Activated CD4-positive, alpha-beta T cell treated with anti-CD3 and anti-CD28 coated beads, Interleukin-2, amount 50 U/mL, for 4 hours (primary cell): ENCODE data around the gene CRYBB1.

Experiments used
- DNase-seq, 2 experiments: peaks; one replicate each; pipeline ENCODE4 v3.0.0-alpha.2; 2020

Gene CRYBB1

GRCh38 chr22:26574001-26574723 lies 43.7 kb downstream of the CRYBB1 start:
- no peak for DNase-seq

GRCh38 chr22:26573026-26573662 lies 44.7 kb downstream of the CRYBB1 start:
- DNase-seq: no peak

DNA sequence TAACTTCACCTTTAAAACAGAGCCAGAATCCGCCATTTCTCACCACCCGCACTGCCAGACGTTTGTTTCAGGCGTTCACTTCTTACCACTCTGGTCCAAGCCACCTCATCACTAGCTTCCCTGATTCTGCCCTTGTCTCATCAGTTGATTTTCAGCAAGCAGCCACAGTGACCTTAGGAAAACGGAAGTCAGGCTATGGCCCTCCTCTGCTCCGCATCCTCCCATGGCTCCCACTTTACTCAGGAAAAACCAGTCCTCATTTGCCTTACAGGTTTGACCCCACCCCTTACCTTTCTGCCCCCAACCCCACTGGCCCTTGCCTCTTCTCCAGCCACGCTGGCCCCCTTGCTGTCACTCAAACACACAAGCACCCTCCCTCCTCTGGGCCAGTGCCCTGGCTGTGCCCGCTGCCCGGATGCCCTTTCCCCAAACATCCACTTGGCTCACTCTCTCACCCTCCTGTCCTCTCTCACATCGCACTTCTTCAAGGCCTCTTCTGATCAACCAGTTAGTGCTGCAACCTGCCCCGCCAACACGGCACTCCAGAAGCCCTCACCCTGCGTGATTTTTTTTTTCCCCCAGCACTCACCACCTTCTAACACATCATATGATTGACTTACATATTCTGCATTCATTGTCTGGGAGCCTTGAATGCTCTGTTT lies 46.8 kb downstream of the CRYBB1 start:
- DNase-seq: no peak

DNA sequence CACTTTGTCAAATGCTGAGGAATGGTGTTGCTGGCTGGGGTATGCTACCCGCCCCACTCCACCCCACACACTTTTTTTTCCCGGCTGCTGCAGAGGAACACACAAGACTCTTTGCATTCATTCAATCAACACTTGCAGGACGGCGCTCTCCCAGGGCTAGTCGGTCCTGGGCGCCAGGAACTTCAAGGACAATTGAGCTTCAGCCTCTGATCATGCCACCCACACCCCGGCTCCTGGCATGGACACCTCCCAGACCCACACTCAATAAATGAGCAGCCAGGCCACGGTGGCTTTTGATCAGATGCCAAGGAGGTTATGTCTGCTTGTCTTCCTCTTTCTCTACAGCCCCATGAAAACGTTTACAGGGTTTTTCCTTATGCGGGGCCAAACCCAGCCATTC lies 47.7 kb downstream of the CRYBB1 start:
- no peak for DNase-seq

GRCh38 chr22:26568207-26568706 lies 49.6 kb downstream of the CRYBB1 start:
- DNase-seq: no peak

GRCh38 chr22:26567610-26568009 lies 50.2 kb downstream of the CRYBB1 start:
- DNase-seq: no peak

DNA sequence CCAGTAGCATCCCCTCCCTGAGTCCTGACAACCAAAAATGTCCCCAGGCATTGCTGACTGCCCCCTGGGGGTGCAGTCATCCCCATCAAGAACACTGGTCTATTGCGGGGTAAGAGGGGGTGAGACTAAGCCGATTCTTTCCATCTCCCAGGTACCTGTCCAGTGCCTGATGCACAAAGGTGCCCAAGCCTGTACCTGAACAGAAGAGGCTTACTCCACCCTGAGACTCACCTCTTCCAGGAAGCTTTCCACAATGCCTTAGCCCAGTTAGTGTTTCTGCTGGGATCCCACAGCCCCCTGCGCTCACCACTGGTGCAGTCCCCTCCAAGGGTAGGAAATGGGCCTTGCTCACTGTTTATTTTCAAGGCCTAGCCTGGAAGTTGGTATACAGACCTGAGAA lies 50.8 kb downstream of the CRYBB1 start:
- no peak for DNase-seq

DNA sequence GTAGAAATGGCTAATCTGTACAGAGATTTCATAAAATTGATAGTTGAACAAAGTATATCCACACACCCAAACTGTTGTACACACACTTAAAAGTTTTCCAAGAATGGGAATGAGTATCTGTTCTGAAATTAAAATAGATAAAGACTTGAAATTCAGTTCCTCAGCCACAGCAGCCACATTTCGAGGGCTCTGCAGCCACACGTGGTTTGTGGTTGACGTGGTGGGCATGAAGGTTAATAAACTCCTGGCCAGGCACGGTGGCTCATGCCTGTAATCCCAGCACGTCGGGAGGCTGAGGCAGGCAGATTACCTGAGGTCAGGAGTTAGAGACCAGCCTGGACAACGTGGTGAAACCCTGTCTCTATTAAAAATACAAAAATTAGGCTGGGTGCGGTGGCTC lies 51.9 kb downstream of the CRYBB1 start:
- no peak for DNase-seq

DNA sequence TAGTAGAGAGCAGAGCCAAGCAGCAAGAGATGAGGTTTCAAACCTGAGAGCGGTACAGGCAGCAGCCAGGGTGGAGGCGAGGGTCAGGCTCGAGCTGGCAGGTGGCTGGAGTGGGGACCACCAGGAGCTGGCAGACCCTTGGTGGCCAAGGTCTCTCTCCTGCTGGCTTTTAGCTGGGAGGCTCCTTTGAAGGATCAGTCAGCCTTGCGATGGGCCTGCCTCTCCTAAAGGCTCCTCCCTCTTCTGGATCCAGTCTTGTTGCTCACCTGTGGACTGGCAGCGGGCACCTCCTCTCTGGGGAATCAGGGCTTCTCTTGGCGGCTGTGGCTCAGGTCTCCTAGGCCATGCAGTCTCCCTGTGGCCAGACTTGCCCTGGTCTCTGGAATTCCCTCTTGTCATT lies 52.6 kb downstream of the CRYBB1 start:
- DNase-seq: no peak

DNA sequence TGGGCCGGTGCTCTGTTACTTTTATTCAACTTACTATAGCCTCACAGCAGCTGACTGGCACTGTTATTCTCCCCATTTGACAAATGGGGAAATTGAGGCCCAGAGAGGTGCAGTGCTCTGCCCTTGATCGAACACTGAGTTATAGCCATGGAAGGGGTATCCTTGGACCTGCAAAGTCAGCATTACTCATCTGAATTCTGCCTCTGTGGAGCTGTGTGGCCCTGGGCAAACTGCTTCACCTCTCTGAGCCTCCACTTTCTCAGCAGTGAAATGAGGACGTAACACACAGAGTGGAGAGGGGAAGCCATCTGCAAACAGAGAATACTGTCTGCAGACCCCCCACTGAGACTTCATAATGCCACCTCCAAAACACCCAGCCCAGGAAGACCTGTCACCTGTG lies 53.2 kb downstream of the CRYBB1 start:
- DNase-seq: no peak

- no peak for DNase-seq
Measured at GRCh38 chr22:26564181-26564580, 53.6 kb downstream of the CRYBB1 start.

DNA sequence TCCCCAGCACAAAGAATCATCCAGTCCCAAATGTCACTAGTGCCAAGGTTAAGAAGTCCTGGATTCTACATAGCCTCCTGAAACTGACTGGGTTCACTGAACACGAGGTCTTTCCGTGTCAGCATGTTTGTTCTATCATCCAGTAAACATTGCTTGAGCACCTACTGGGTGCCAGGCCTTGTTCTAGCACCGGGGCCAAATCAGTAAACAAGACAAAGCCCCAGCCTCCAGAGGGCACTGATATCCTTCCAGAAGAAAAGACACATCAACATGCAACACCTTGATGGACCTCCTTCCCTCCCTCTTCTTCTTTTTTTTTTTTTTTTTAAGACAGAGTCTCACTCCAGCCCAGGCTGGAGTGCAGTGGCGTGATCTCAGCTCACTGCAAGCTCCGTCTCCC lies 54.8 kb downstream of the CRYBB1 start:
- no peak for DNase-seq

DNA sequence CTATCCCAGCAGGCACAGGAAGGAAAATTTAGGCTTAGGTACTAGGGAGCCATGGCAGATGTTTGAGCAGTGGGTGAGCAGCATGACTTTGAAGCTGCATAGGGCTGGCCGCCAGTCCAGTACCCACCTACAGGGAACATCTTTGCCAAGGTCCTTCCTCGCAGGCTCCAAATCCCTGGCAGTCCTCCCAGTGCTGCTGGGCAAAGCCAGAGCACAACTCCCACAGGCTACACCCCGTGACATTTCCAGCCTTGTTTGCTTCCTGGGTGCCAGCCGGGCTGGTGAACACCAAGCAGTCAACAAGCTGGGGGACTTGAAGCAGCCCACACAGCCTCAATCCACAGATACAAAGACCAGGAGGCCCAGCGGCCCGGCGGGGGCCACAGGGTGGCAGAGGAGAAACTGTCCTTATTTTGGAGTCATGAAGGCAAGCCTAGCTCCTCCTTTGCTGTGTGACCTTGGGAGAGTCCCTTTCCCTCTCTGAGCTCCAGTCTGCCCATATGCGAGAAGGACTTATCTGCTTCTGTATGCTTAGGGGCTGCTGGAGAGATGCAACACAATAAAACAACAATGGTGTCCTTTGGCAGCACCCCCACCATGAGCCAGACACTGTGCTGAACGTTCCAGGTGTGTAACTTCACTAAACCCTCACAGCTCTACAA lies 55.9 kb downstream of the CRYBB1 start:
- DNase-seq: no peak

DNA sequence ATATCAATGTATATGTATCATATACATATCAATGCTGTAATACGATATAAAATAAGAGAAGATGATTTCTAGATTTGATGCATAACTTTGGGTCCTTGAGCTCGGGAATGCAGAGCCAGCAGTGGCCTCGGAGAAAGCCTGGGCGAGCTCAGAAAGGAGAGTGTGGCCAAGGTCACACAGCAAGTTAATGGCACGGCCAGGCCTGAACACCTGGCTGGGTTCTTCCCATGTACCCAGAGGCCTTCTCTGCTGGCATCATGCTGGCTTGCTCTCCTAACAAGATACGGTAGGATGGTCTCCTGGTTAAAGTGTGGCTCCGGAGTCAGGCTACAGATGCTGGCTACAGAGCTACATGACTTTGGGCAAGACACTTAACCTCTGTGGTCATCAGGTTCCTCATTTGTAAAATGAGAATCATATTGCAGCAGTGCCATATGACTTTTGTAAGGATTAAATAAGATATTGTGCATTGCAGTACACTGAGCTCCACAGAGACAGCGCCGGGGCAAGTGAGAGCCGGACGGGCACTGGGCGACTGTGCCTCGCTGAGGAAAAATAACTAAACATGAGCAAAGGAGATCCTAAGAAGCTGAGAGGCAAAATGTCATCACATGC lies 57.8 kb downstream of the CRYBB1 start:
- no peak for DNase-seq

DNA sequence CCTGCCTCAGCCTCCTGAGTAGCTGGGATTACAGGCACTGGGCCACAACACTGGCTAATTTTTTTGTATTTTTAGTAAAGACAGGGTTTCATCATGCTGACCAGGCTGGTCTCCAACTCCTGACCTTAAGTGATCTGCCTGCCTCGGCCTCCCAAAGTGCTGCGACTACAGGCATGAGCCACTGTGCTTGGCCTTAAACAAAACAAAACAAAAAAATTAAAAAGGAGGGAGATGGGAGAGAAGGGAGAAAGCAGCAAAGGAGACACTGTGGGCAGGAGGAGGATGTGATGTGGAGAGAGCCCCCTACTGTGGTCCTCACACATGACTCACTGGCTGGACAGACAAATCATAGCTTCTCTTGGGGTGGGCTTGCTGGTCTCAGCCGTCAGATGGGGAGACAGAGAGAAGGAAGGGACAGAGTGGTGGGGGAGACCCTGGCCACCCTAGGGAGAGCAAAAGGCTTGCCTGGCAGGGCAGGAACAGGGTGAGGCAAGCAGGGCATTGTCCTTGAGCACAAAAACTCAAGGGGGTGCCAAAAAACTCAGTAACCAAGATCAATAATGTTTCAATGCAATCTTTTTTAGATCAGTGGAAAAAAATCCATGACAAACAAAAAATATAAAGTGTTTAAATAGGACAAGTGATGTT lies 59.5 kb downstream of the CRYBB1 start:
- DNase-seq: no peak

GRCh38 chr22:26556904-26557303 lies 60.9 kb downstream of the CRYBB1 start:
- DNase-seq: no peak

DNA sequence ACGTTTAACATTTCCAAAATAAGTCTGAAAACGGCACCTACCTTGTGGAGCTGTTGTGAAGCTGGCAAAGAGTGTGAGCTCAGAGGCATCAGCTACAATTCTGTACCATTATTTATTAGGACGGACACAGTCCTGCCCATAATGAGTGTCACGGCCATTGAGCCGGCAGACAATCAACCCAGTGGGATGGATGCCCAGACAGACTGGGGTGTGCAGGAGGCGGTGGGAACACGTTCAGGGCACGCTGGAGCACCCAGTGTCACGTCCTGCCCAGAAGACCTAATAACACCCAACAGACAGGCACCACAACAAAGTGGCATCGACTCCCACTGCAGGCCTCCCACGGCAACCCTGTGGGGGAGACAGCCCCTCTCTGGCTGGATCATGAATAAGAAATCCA lies 62.3 kb downstream of the CRYBB1 start:
- no peak for DNase-seq

GRCh38 chr22:26554956-26555355 lies 62.9 kb downstream of the CRYBB1 start:
- no peak for DNase-seq

DNA sequence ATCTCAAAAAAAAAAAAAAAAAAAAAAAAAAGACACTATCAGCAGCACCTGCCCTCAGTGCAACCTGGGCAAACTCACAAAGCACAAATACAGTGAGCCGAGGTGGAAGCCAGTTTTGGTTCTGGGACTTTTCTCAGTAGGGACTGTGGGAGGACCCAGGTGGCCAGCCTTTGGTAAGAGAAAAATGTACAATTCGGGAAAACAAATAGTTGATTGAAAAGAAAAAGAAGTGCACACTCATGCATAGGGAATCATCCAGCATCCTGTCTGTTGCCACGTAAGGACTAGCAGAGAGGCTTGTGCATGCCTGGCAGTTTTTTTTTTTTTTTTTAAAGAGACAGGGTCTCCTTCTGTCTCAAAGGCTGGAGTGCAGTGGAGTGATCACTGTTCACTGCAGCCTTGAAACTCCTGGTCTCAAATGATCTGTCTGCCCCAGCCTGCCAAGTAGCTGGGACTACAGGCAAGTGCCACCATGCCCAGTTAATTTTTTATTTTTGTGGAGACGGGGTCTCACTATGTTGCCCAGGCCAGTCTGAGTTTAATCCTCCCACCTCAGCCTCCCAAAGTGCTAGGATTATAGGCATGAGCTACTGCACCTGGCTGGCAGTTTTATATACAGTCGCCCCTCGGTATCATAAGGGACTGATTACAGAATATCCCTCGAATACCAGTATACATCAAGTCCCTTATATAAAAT lies 64.6 kb downstream of the CRYBB1 start:
- DNase-seq: no peak

GRCh38 chr22:26552466-26552865 lies 65.4 kb downstream of the CRYBB1 start:
- no peak for DNase-seq

DNA sequence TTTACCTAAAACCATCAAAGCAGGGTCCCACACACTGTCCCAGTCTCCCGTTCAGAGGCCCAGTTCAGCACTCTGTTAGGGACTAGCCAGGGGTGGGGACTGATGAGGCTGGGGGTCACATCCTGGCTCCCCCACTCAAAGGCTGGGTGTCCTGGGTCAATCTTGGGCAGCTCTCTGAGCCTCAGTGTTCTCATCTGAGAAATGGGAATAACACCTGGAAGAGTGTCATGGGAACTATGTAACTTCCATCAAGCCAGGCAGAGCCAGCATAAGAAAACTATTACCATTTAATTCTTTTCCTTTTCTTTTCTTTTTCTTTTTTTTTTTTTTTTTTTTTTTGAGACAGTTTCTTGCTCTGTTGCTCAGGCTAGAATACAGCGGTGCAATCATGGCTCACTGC lies 66.3 kb downstream of the CRYBB1 start:
- DNase-seq: no peak

DNA sequence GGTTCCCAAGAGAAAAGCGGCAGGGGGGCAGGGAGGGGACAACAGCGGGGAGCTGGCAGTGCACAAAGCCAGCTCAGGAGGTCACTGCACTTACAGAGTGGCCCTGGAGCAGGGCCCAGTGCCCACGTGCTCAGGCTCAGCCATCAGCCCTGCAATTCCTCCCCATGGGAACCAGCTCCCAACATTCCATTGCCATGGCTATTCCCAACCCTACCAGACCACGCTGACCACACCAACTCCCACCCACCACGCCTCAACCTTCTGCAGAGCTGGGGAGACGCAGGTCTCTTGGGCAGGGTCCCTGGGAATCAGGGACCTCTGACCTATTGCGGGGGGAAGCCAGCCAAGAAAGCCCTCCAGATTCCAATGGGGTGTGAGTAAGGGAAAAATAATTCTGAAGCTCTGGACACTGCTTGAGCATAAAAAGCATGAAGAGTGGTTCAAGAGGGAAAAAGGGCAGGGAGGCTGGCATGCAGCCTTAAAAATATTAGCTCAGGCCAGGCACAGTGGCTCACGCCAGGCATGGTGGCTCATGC lies 67.3 kb downstream of the CRYBB1 start:
- DNase-seq: no peak
